Measurements from ENCODE around the gene GAB3. TPM values are rescaled to one million over a fixed set of nuclear protein-coding genes. Genes with fewer than 3 reads are reported as not detected.

GAB3 gene
- polyA plus RNA-seq, 1 of the 3 experiments (the other 2 are of a cell fraction): 4.5 TPM

GRCh38 chrX:154712781-154713740 is 37.8 kb downstream of the GAB3 start:
- Histone ChIP-seq H2AFZ (ENCODE audit: low read depth) (no peak overlapping the region), H3K36me3 (replicated peaks in 1 of 2; ENCODE audit: control insufficient read depth in 1 of 2, insufficient read depth in 2 of 2, low read length in 1 of 2) (no peaks in the 10 kb centered on the region), H3K27ac (ENCODE audit: low read depth in 2 of 2, low read length in 1 of 2) (peak overlapping the region in 1 of 2 experiments; percentile 49; a peak in 1 of 4 replicates), H4K20me1 (ENCODE audit: insufficient read depth) (no peaks in the 10 kb centered on the region), H3K4me1 (ENCODE audit: control insufficient read depth in 1 of 2, insufficient read depth in 2 of 2, low read depth in 1 of 2, low read length in 1 of 2) (no peaks in the 10 kb centered on the region), H3K27me3 (ENCODE audit: insufficient read depth) (no peaks in the 10 kb centered on the region), H3K4me3 (ENCODE audit: low read depth in 2 of 2, low read length in 1 of 2) (no peak overlapping the region), H3K9me3 (no peaks in the 10 kb centered on the region), H3K9ac (no peak overlapping the region), H3F3A (replicated peaks; ENCODE audit: insufficient read depth) (no peaks in the 10 kb centered on the region), H3K79me2 (ENCODE audit: insufficient read depth) (no peaks in the 10 kb centered on the region), H3K4me2 (peak overlapping the region; percentile 51; the same call in 1 of the 2 replicates), H3K9me2 (no peaks in the 10 kb centered on the region)
- CTCF ChIA-PET: interaction anchor here (0.5 to 1.1 kb wide), 2 partner anchors 36 to 938 kb away, joined by 3 to 5 read pairs; no protein-coding TSS in a partner anchor
- TF ChIP-seq, protein P1, sequence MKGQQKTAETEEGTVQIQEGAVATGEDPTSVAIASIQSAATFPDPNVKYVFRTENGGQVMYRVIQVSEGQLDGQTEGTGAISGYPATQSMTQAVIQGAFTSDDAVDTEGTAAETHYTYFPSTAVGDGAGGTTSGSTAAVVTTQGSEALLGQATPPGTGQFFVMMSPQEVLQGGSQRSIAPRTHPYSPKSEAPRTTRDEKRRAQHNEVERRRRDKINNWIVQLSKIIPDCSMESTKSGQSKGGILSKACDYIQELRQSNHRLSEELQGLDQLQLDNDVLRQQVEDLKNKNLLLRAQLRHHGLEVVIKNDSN (IDR thresholded peaks at IDR 0.05; ENCODE audit: borderline replicate concordance, low read depth): no peak
- TF ChIP-seq EP300 (IDR thresholded peaks at IDR 0.05; ENCODE audit: borderline replicate concordance in 1 of 2, low read depth in 1 of 2, low read length in 1 of 2) (0 out of 4 replicates have a peak, but pooled peaks of 1 of the 2 experiments have one; percentile 23), GATA2 (CRISPR knock-in tag; IDR thresholded peaks at IDR 0.05) (no peak), CTCF (IDR thresholded peaks at IDR 0.05) (no peak), TAF1 (IDR thresholded peaks at IDR 0.05; ENCODE audit: borderline replicate concordance, low read depth, low read length) (no peak), TEAD4 (IDR thresholded peaks at IDR 0.05; ENCODE audit: borderline replicate concordance, insufficient read depth) (no peak), GABPA (IDR thresholded peaks at IDR 0.05; ENCODE audit: low read depth) (no peak), FOXJ3 (CRISPR knock-in tag; IDR thresholded peaks at IDR 0.05) (no peak), TCF12 (IDR thresholded peaks at IDR 0.05) (peak; percentile 48), NFIC (IDR thresholded peaks at IDR 0.05; ENCODE audit: borderline replicate concordance) (peak; percentile 42), FOSL2 (IDR thresholded peaks at IDR 0.05; ENCODE audit: borderline replicate concordance, low read depth) (peak; percentile 34; the same call in 1 of the 2 replicates), RCOR1 (IDR thresholded peaks at IDR 0.05; ENCODE audit: low read length) (no peak), MEF2A (IDR thresholded peaks at IDR 0.05; ENCODE audit: borderline replicate concordance, low read depth) (no peak), PBX3 (IDR thresholded peaks at IDR 0.05) (peak; percentile 57), RXRA (IDR thresholded peaks at IDR 0.05; ENCODE audit: borderline replicate concordance, low read depth) (no peak), NRF1 (IDR thresholded peaks at IDR 0.05; ENCODE audit: low read depth, low read length) (no peak), JUND (IDR thresholded peaks at IDR 0.05) (peak; percentile 57), ELF1 (IDR thresholded peaks at IDR 0.05) (0 out of 2 replicates have a peak, but pooled peaks have one; percentile 12), IRF3 (IDR thresholded peaks at IDR 0.05; ENCODE audit: low read depth, low read length) (no peak)
- TF ChIP-seq, protein P2, sequence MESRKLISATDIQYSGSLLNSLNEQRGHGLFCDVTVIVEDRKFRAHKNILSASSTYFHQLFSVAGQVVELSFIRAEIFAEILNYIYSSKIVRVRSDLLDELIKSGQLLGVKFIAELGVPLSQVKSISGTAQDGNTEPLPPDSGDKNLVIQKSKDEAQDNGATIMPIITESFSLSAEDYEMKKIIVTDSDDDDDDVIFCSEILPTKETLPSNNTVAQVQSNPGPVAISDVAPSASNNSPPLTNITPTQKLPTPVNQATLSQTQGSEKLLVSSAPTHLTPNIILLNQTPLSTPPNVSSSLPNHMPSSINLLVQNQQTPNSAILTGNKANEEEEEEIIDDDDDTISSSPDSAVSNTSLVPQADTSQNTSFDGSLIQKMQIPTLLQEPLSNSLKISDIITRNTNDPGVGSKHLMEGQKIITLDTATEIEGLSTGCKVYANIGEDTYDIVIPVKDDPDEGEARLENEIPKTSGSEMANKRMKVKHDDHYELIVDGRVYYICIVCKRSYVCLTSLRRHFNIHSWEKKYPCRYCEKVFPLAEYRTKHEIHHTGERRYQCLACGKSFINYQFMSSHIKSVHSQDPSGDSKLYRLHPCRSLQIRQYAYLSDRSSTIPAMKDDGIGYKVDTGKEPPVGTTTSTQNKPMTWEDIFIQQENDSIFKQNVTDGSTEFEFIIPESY (IDR thresholded peaks at IDR 0.05; ENCODE audit: borderline replicate concordance, low read depth): no peak
- no peak for DNase-seq
- POLR2A ChIA-PET: no interaction called here
- 25% methylated on average over 7 of the region's 7 CpGs for WGBS (ENCODE audit: low lambda C conversion rate)

Data from SK-N-SH (cell line).